ENCODE measurements around the gene USP44.
A peak's percentile ranks its signal among the peaks of the same experiment; 100 is the strongest.

Gene USP44

GRCh38 chr12:95551305-95551704, at the start of gene USP44:
TSS of gene USP44 (minus strand) at chr12:95551476. CDS start at chr12:95534256, 17,220 bp downstream.
- Histone ChIP-seq H3K4me3 (ENCODE audit: low read length) (peak within 1 kb of the TSS; percentile 85), H3K27ac (ENCODE audit: low read length) (peak within 1 kb of the TSS; percentile 98), H3K4me1 (ENCODE audit: insufficient read depth, low read length) (peaks cover 18% of the 10 kb centered on the region; the same call in 1 of the 2 replicates), H3K9me3 (ENCODE audit: insufficient read depth, low read depth, low read length) (no peaks in the 10 kb centered on the region), H3K36me3 (ENCODE audit: insufficient read depth, low read depth, low read length) (peaks cover 5% of the 10 kb centered on the region; the same call in 1 of the 2 replicates), H3K27me3 (ENCODE audit: insufficient read depth, low read length) (no peaks in the 10 kb centered on the region), H3K9ac (ENCODE audit: low read depth, low read length) (peak within 1 kb of the TSS; percentile 94)

- H3K9me3 ChIP-seq (ENCODE audit: insufficient read depth, low read depth, low read length), result no peaks in the 10 kb centered on the region
- no peaks in the 10 kb centered on the region for H3K27me3 ChIP-seq (ENCODE audit: insufficient read depth, low read length)
- no peaks in the 10 kb centered on the region for H3K4me1 ChIP-seq (ENCODE audit: insufficient read depth, low read length)
Observed at GRCh38 chr12:95600567-95600966, 49.3 kb upstream of the USP44 start.

GRCh38 chr12:95599880-95600279, 48.6 kb upstream of the USP44 start:
- no peaks in the 10 kb centered on the region for H3K27me3 ChIP-seq (ENCODE audit: insufficient read depth, low read length)
- H3K4me1 ChIP-seq (ENCODE audit: insufficient read depth, low read length), result no peaks in the 10 kb centered on the region
- no peak overlapping the region for H3K9ac ChIP-seq (ENCODE audit: low read depth, low read length)
- H3K27ac ChIP-seq (ENCODE audit: low read length), result no peak overlapping the region
- H3K4me3 ChIP-seq (ENCODE audit: low read length), result no peak overlapping the region
- no peaks in the 10 kb centered on the region for H3K36me3 ChIP-seq (ENCODE audit: insufficient read depth, low read depth, low read length)
- H3K9me3 ChIP-seq (ENCODE audit: insufficient read depth, low read depth, low read length), result no peaks in the 10 kb centered on the region

More at GRCh38 chr12:95600567-95600966, 49.3 kb upstream of the USP44 start:
- Histone ChIP-seq H3K9ac (ENCODE audit: low read depth, low read length) (no peak overlapping the region), H3K36me3 (ENCODE audit: insufficient read depth, low read depth, low read length) (no peaks in the 10 kb centered on the region), H3K4me3 (ENCODE audit: low read length) (no peak overlapping the region), H3K27ac (ENCODE audit: low read length) (no peak overlapping the region)

GRCh38 chr12:95594136-95594535, 42.9 kb upstream of the USP44 start:
- H3K27ac ChIP-seq (ENCODE audit: low read length), result no peak overlapping the region
- no peak overlapping the region for H3K4me3 ChIP-seq (ENCODE audit: low read length)
- peaks cover 6% of the 10 kb centered on the region; the same call in 1 of the 2 replicates for H3K4me1 ChIP-seq (ENCODE audit: insufficient read depth, low read length)
- no peak overlapping the region for H3K9ac ChIP-seq (ENCODE audit: low read depth, low read length)
- no peaks in the 10 kb centered on the region for H3K36me3 ChIP-seq (ENCODE audit: insufficient read depth, low read depth, low read length)
- no peaks in the 10 kb centered on the region for H3K27me3 ChIP-seq (ENCODE audit: insufficient read depth, low read length)
- no peaks in the 10 kb centered on the region for H3K9me3 ChIP-seq (ENCODE audit: insufficient read depth, low read depth, low read length)

- H3K27me3 ChIP-seq (ENCODE audit: insufficient read depth, low read length), result no peaks in the 10 kb centered on the region
- no peaks in the 10 kb centered on the region for H3K36me3 ChIP-seq (ENCODE audit: insufficient read depth, low read depth, low read length)
- peaks cover 6% of the 10 kb centered on the region; the same call in 1 of the 2 replicates for H3K4me1 ChIP-seq (ENCODE audit: insufficient read depth, low read length)
- H3K4me3 ChIP-seq (ENCODE audit: low read length), result no peak overlapping the region
- H3K9me3 ChIP-seq (ENCODE audit: insufficient read depth, low read depth, low read length), result no peaks in the 10 kb centered on the region
- H3K9ac ChIP-seq (ENCODE audit: low read depth, low read length), result no peak overlapping the region
- no peak overlapping the region for H3K27ac ChIP-seq (ENCODE audit: low read length)
Observed at GRCh38 chr12:95593266-95593871, 42.1 kb upstream of the USP44 start.

- Histone ChIP-seq H3K4me3 (ENCODE audit: low read length) (no peak overlapping the region), H3K9ac (ENCODE audit: low read depth, low read length) (no peak overlapping the region), H3K4me1 (ENCODE audit: insufficient read depth, low read length) (peaks cover 6% of the 10 kb centered on the region; the same call in 1 of the 2 replicates), H3K27me3 (ENCODE audit: insufficient read depth, low read length) (no peaks in the 10 kb centered on the region), H3K36me3 (ENCODE audit: insufficient read depth, low read depth, low read length) (no peaks in the 10 kb centered on the region), H3K9me3 (ENCODE audit: insufficient read depth, low read depth, low read length) (no peaks in the 10 kb centered on the region), H3K27ac (ENCODE audit: low read length) (no peak overlapping the region)
Observed at GRCh38 chr12:95591731-95592130, 40.5 kb upstream of the USP44 start.

- no peaks in the 10 kb centered on the region for H3K36me3 ChIP-seq (ENCODE audit: insufficient read depth, low read depth, low read length)
- H3K27me3 ChIP-seq (ENCODE audit: insufficient read depth, low read length), result no peaks in the 10 kb centered on the region
- H3K9ac ChIP-seq (ENCODE audit: low read depth, low read length), result no peak overlapping the region
Observed at GRCh38 chr12:95590775-95591174, 39.5 kb upstream of the USP44 start.

GRCh38 chr12:95583933-95584332, 32.7 kb upstream of the USP44 start:
- Histone ChIP-seq H3K4me1 (ENCODE audit: insufficient read depth, low read length) (no peaks in the 10 kb centered on the region), H3K4me3 (ENCODE audit: low read length) (no peak overlapping the region), H3K27me3 (ENCODE audit: insufficient read depth, low read length) (no peaks in the 10 kb centered on the region), H3K9me3 (ENCODE audit: insufficient read depth, low read depth, low read length) (no peaks in the 10 kb centered on the region), H3K36me3 (ENCODE audit: insufficient read depth, low read depth, low read length) (no peaks in the 10 kb centered on the region), H3K27ac (ENCODE audit: low read length) (no peak overlapping the region), H3K9ac (ENCODE audit: low read depth, low read length) (no peak overlapping the region)

More at GRCh38 chr12:95590775-95591174, 39.5 kb upstream of the USP44 start:
- H3K4me3 ChIP-seq (ENCODE audit: low read length), result no peak overlapping the region
- H3K27ac ChIP-seq (ENCODE audit: low read length), result no peak overlapping the region
- H3K9me3 ChIP-seq (ENCODE audit: insufficient read depth, low read depth, low read length), result no peaks in the 10 kb centered on the region
- H3K4me1 ChIP-seq (ENCODE audit: insufficient read depth, low read length), result peaks cover 6% of the 10 kb centered on the region; the same call in 1 of the 2 replicates

GRCh38 chr12:95582230-95583058, 31.2 kb upstream of the USP44 start:
- no peak overlapping the region for H3K4me3 ChIP-seq (ENCODE audit: low read length)
- H3K9ac ChIP-seq (ENCODE audit: low read depth, low read length), result no peak overlapping the region
- H3K27ac ChIP-seq (ENCODE audit: low read length), result no peak overlapping the region
- H3K9me3 ChIP-seq (ENCODE audit: insufficient read depth, low read depth, low read length), result no peaks in the 10 kb centered on the region
- no peaks in the 10 kb centered on the region for H3K27me3 ChIP-seq (ENCODE audit: insufficient read depth, low read length)
- H3K36me3 ChIP-seq (ENCODE audit: insufficient read depth, low read depth, low read length), result no peaks in the 10 kb centered on the region
- H3K4me1 ChIP-seq (ENCODE audit: insufficient read depth, low read length), result no peaks in the 10 kb centered on the region

GRCh38 chr12:95577820-95578219, 26.5 kb upstream of the USP44 start:
- Histone ChIP-seq H3K27ac (ENCODE audit: low read length) (no peak overlapping the region), H3K4me3 (ENCODE audit: low read length) (no peak overlapping the region), H3K36me3 (ENCODE audit: insufficient read depth, low read depth, low read length) (no peaks in the 10 kb centered on the region), H3K9me3 (ENCODE audit: insufficient read depth, low read depth, low read length) (no peaks in the 10 kb centered on the region), H3K4me1 (ENCODE audit: insufficient read depth, low read length) (peaks cover 12% of the 10 kb centered on the region), H3K9ac (ENCODE audit: low read depth, low read length) (no peak overlapping the region), H3K27me3 (ENCODE audit: insufficient read depth, low read length) (no peaks in the 10 kb centered on the region)

- peak overlapping the region; percentile 52; the same call in 1 of the 2 replicates for H3K4me3 ChIP-seq (ENCODE audit: low read length)
- peak overlapping the region; percentile 56; the same call in 1 of the 2 replicates for H3K9ac ChIP-seq (ENCODE audit: low read depth, low read length)
- peak overlapping the region; percentile 60 for H3K27ac ChIP-seq (ENCODE audit: low read length)
- no peaks in the 10 kb centered on the region for H3K9me3 ChIP-seq (ENCODE audit: insufficient read depth, low read depth, low read length)
- peaks cover 22% of the 10 kb centered on the region for H3K4me1 ChIP-seq (ENCODE audit: insufficient read depth, low read length)
- H3K36me3 ChIP-seq (ENCODE audit: insufficient read depth, low read depth, low read length), result no peaks in the 10 kb centered on the region
- H3K27me3 ChIP-seq (ENCODE audit: insufficient read depth, low read length), result no peaks in the 10 kb centered on the region
Observed at GRCh38 chr12:95574799-95575452, 23.6 kb upstream of the USP44 start.
